GM19193 (cell line): Measurements from ENCODE around the gene SMR3A.

Experiments
- POLR2A ChIP-seq: IDR thresholded peaks from 4 replicates; pipeline ENCODE4 v1.6.1; 2011; ENCODE audit not compliant: insufficient read depth, insufficient read length; ENCODE audit errors: extremely low read depth

The SMR3A gene

GRCh38 chr4:70360460-70360859 is at the start of gene SMR3A:
Gene SMR3A (plus strand): TSS chr4:70360760. CDS start chr4:70362116, 1,356 bp downstream.
- TF ChIP-seq POLR2A, result no peak

GRCh38 chr4:70313736-70314135 is 46.8 kb upstream of the SMR3A start:
- no peak for TF ChIP-seq POLR2A

GRCh38 chr4:70315928-70316327 is 44.6 kb upstream of the SMR3A start:
- no peak for TF ChIP-seq POLR2A

GRCh38 chr4:70326052-70326451 is 34.5 kb upstream of the SMR3A start:
- TF ChIP-seq POLR2A, result no peak

GRCh38 chr4:70334681-70335080 is 25.9 kb upstream of the SMR3A start, which contains the start of gene CABS1:
Gene CABS1 (plus strand): TSS chr4:70334981. CDS start chr4:70335040, 59 bp downstream.
- TF ChIP-seq POLR2A, result no peak

- no peak for TF ChIP-seq POLR2A
Measured at GRCh38 chr4:70336043-70336442, 24.5 kb upstream of the SMR3A start.

GRCh38 chr4:70337886-70338420 is 22.6 kb upstream of the SMR3A start:
- no peak for TF ChIP-seq POLR2A

GRCh38 chr4:70356185-70356584 is 4.4 kb upstream of the SMR3A start:
- no peak for TF ChIP-seq POLR2A

GRCh38 chr4:70359115-70359661 is 1.4 kb upstream of the SMR3A start:
- no peak for TF ChIP-seq POLR2A

- no peak for TF ChIP-seq POLR2A
Measured at GRCh38 chr4:70364002-70364401, 3.4 kb downstream of the SMR3A start.

GRCh38 chr4:70365479-70365878 is 4.9 kb downstream of the SMR3A start:
- TF ChIP-seq POLR2A, result no peak

GRCh38 chr4:70367813-70368212 is 7.3 kb downstream of the SMR3A start:
- TF ChIP-seq POLR2A, result no peak

GRCh38 chr4:70371987-70372386 is 11.4 kb downstream of the SMR3A start:
- no peak for TF ChIP-seq POLR2A

- TF ChIP-seq POLR2A, result no peak
Measured at GRCh38 chr4:70372760-70373159, 12.2 kb downstream of the SMR3A start.

GRCh38 chr4:70380578-70380977 is 20.0 kb downstream of the SMR3A start:
- no peak for TF ChIP-seq POLR2A

GRCh38 chr4:70382691-70383181 is 22.2 kb downstream of the SMR3A start, which contains the start of gene SMR3B:
Gene SMR3B (plus strand): TSS chr4:70383131. CDS start chr4:70384511, 1,380 bp downstream.
- no peak for TF ChIP-seq POLR2A
